Activated CD8-positive, alpha-beta memory T cell treated with anti-CD3 and anti-CD28 coated beads, Interleukin-2, amount 10 ng/mL, durations not matched to agents 7 days and 5 days (primary cell): ENCODE measurements around the gene RNF5. TPM values are rescaled to one million over a fixed set of nuclear protein-coding genes. Genes with fewer than 3 reads are reported as not detected.

Source experiments
- ATAC-seq: fragments of 150-1000 bp; cut with Tn5 transposase; one replicate; pipeline ENCODE4 v1.10.0; 2021; ENCODE audit warnings: moderate library complexity
- CTCF ChIA-PET: fragments of 350-600 bp; sonication (Branson Sonifier 250); formaldehyde crosslinking; loops from one replicate; lab custom pipeline; 2021; ENCODE audit warnings: antibody characterized with exemption; lab: Charles Lee
- DNase-seq: peaks from one replicate; pipeline ENCODE4 v3.0.0-alpha.2; 2020
- H3K27ac Mint-ChIP-seq: one replicate; pipeline ENCODE4 v1.8.0; 2021; ENCODE audit warnings: mild to moderate bottlenecking, mixed read lengths
- H3K27me3 Mint-ChIP-seq: one replicate; pipeline ENCODE4 v1.8.0; 2021; ENCODE audit warnings: mixed read lengths
- H3K36me3 Mint-ChIP-seq: one replicate; pipeline ENCODE4 v1.8.0; 2021; ENCODE audit warnings: mild to moderate bottlenecking, mixed read lengths
- H3K4me1 Mint-ChIP-seq: one replicate; pipeline ENCODE4 v1.8.0; 2021; ENCODE audit warnings: mixed read lengths
- H3K4me3 Mint-ChIP-seq: one replicate; pipeline ENCODE4 v1.8.0; 2021; ENCODE audit warnings: mild to moderate bottlenecking, moderate library complexity, mixed read lengths
- H3K9me3 Mint-ChIP-seq: one replicate; pipeline ENCODE4 v1.8.0; 2022; ENCODE audit warnings: low read depth, mixed read lengths
- total RNA-seq, 2 experiments: library from RNA; stranded (reverse); gene quantifications; one replicate each; pipeline ENCODE4 v1.2.3, GENCODE V29; 2021

The RNF5 gene
- total RNA-seq, 2 experiments from 2014 or later, result 41.0 to 51.9 TPM

- Mint-ChIP-seq H3K4me1 (peaks cover 48% of the 10 kb centered on the region), H3K27me3 (no peaks in the 10 kb centered on the region), H3K36me3 (peaks cover 8% of the 10 kb centered on the region), H3K27ac (no peak overlapping the region), H3K9me3 (no peaks in the 10 kb centered on the region), H3K4me3 (peak overlapping the region; percentile 93)
- DNase-seq, result no peak
- CTCF ChIA-PET, result no interaction called here
- no peak for ATAC-seq
Measured at GRCh38 chr6:32174416-32174815, 3.8 kb upstream of the RNF5 start.

- no peak for DNase-seq
- ATAC-seq, result no peak
- Mint-ChIP-seq H3K9me3 (no peaks in the 10 kb centered on the region), H3K27me3 (no peaks in the 10 kb centered on the region), H3K27ac (peak overlapping the region; percentile 94), H3K4me1 (peaks cover 55% of the 10 kb centered on the region), H3K36me3 (peaks cover 7% of the 10 kb centered on the region), H3K4me3 (peak overlapping the region; percentile 93)
- CTCF ChIA-PET, result no interaction called here
Measured at GRCh38 chr6:32175322-32175710, 2.9 kb upstream of the RNF5 start.

GRCh38 chr6:32175711-32176475, 2.3 kb upstream of the RNF5 start, which contains the start of gene AGPAT1:
AGPAT1 (minus strand) TSS chr6:32176084; CDS start chr6:32171496, 4,588 bp downstream.
- peak within 1 kb of the TSS; percentile 93 for H3K4me3 Mint-ChIP-seq
- ATAC-seq, result peak; percentile 62
- peak; percentile 98 for DNase-seq
- H3K9me3 Mint-ChIP-seq, result no peaks in the 10 kb centered on the region
- CTCF ChIA-PET, result interaction anchor here (4.6 kb wide), 1 partner anchor 16 kb away, joined by 31 read pairs; the partner anchor contains the start of genes GPSM3 and PBX2
- H3K27ac Mint-ChIP-seq, result peak within 1 kb of the TSS; percentile 94
- peaks cover 12% of the 10 kb centered on the region for H3K36me3 Mint-ChIP-seq
- no peaks in the 10 kb centered on the region for H3K27me3 Mint-ChIP-seq
- H3K4me1 Mint-ChIP-seq, result peaks cover 59% of the 10 kb centered on the region

- Mint-ChIP-seq H3K36me3 (peaks cover 12% of the 10 kb centered on the region), H3K27me3 (no peaks in the 10 kb centered on the region), H3K27ac (peak overlapping the region; percentile 94), H3K4me3 (peak overlapping the region; percentile 93), H3K9me3 (no peaks in the 10 kb centered on the region), H3K4me1 (peaks cover 62% of the 10 kb centered on the region)
- no peak for ATAC-seq
- no peak for DNase-seq
- CTCF ChIA-PET, result interaction anchor here (1.1 to 4.6 kb wide), 4 partner anchors 15 to 58 kb away, joined by 3 to 31 read pairs (median 8); partner anchors contain the start of genes GPSM3, PBX2 and PRRT1
Measured at GRCh38 chr6:32176476-32177182, 1.6 kb upstream of the RNF5 start.

GRCh38 chr6:32177183-32177787, 920 bp upstream of the RNF5 start:
- peaks cover 62% of the 10 kb centered on the region for H3K4me1 Mint-ChIP-seq
- H3K4me3 Mint-ChIP-seq, result peak overlapping the region; percentile 93
- no peaks in the 10 kb centered on the region for H3K27me3 Mint-ChIP-seq
- peaks cover 13% of the 10 kb centered on the region for H3K36me3 Mint-ChIP-seq
- DNase-seq (peak; percentile 67), ATAC-seq (peak; percentile 2)
- no peaks in the 10 kb centered on the region for H3K9me3 Mint-ChIP-seq
- peak overlapping the region; percentile 94 for H3K27ac Mint-ChIP-seq
- CTCF ChIA-PET, result interaction anchor here (1.1 to 4.6 kb wide), 4 partner anchors 15 to 58 kb away, joined by 3 to 31 read pairs (median 8); partner anchors contain the start of genes GPSM3, PBX2 and PRRT1

- DNase-seq (no peak), ATAC-seq (no peak)
- Mint-ChIP-seq H3K27ac (peak overlapping the region; percentile 94), H3K27me3 (no peaks in the 10 kb centered on the region), H3K36me3 (peaks cover 14% of the 10 kb centered on the region), H3K4me1 (peaks cover 49% of the 10 kb centered on the region), H3K9me3 (no peaks in the 10 kb centered on the region), H3K4me3 (peak overlapping the region; percentile 93)
- CTCF ChIA-PET, result interaction anchor here (0.8 to 4.6 kb wide), 6 partner anchors 10 to 660 kb away, joined by 3 to 31 read pairs (median 4); partner anchors contain the start of genes GPSM3, PBX2 and TAP2
Measured at GRCh38 chr6:32178547-32179440, 589 bp downstream of the RNF5 start.

- Mint-ChIP-seq H3K9me3 (no peaks in the 10 kb centered on the region), H3K36me3 (peaks cover 14% of the 10 kb centered on the region), H3K4me3 (no peak overlapping the region), H3K4me1 (peaks cover 39% of the 10 kb centered on the region), H3K27me3 (no peaks in the 10 kb centered on the region), H3K27ac (peak overlapping the region; percentile 4)
- CTCF ChIA-PET, result interaction anchor here (0.8 to 4.6 kb wide), 6 partner anchors 9 to 659 kb away, joined by 3 to 31 read pairs (median 4); partner anchors contain the start of genes GPSM3, PBX2 and TAP2
- no peak for DNase-seq
- ATAC-seq, result no peak
Measured at GRCh38 chr6:32179766-32180405, 1.7 kb downstream of the RNF5 start.

GRCh38 chr6:32181148-32181702, 3.0 kb downstream of the RNF5 start:
- ATAC-seq (no peak), DNase-seq (no peak)
- Mint-ChIP-seq H3K9me3 (no peaks in the 10 kb centered on the region), H3K27me3 (no peaks in the 10 kb centered on the region), H3K27ac (no peak overlapping the region), H3K4me1 (peaks cover 41% of the 10 kb centered on the region), H3K4me3 (no peak overlapping the region), H3K36me3 (peaks cover 20% of the 10 kb centered on the region)
- CTCF ChIA-PET, result interaction anchor here (1.1 kb wide), 1 partner anchor 14 kb away, joined by 5 read pairs; no protein-coding TSS in a partner anchor

- CTCF ChIA-PET, result interaction anchor here (0.7 to 1.9 kb wide), 3 partner anchors 11 to 14 kb away, joined by 3 to 8 read pairs (median 5); partner anchors contain the start of gene GPSM3
- H3K27ac Mint-ChIP-seq, result no peak overlapping the region
Measured at GRCh38 chr6:32181915-32182529, 3.8 kb downstream of the RNF5 start.

GRCh38 chr6:32182555-32182981, 4.4 kb downstream of the RNF5 start:
- ATAC-seq (no peak), DNase-seq (no peak)
- Mint-ChIP-seq H3K36me3 (peaks cover 33% of the 10 kb centered on the region), H3K4me3 (no peak overlapping the region), H3K27ac (no peak overlapping the region), H3K27me3 (no peaks in the 10 kb centered on the region), H3K4me1 (peaks cover 44% of the 10 kb centered on the region), H3K9me3 (no peaks in the 10 kb centered on the region)
- CTCF ChIA-PET, result interaction anchor here (0.7 to 1.9 kb wide), 2 partner anchors 10 to 13 kb away, joined by 3 to 8 read pairs; partner anchors contain the start of gene GPSM3

More at GRCh38 chr6:32181915-32182529, 3.8 kb downstream of the RNF5 start:
- Mint-ChIP-seq H3K27me3 (no peaks in the 10 kb centered on the region), H3K9me3 (no peaks in the 10 kb centered on the region), H3K4me1 (peaks cover 41% of the 10 kb centered on the region), H3K4me3 (no peak overlapping the region), H3K36me3 (peaks cover 27% of the 10 kb centered on the region)
- ATAC-seq (no peak), DNase-seq (no peak)

- Mint-ChIP-seq H3K4me1 (peaks cover 49% of the 10 kb centered on the region), H3K36me3 (peaks cover 36% of the 10 kb centered on the region), H3K27ac (no peak overlapping the region), H3K27me3 (no peaks in the 10 kb centered on the region), H3K4me3 (no peak overlapping the region), H3K9me3 (no peaks in the 10 kb centered on the region)
- CTCF ChIA-PET, result interaction anchor here (1.9 kb wide), 1 partner anchor 10 kb away, joined by 8 read pairs; the partner anchor contains the start of gene GPSM3
- ATAC-seq (no peak), DNase-seq (no peak)
Measured at GRCh38 chr6:32183030-32183429, 4.8 kb downstream of the RNF5 start.
